Measurements from ENCODE around the gene EXOSC2.
A peak's percentile ranks its signal among the peaks of the same experiment; 100 is the strongest.

The EXOSC2 gene

GRCh38 chr9:130715270-130715669 is 21.7 kb downstream of the EXOSC2 start:
- DNase-seq = no peak
- no peak overlapping the region for H3K9ac ChIP-seq (ENCODE audit: low read length)
- H3K27me3 ChIP-seq (replicated peaks; ENCODE audit: insufficient read depth, low read length) = no peaks in the 10 kb centered on the region
- peaks cover 13% of the 10 kb centered on the region for H3K4me1 ChIP-seq (ENCODE audit: low read length)
- H3K9me2 ChIP-seq (replicated peaks; ENCODE audit: insufficient read depth, low read length) = no peaks in the 10 kb centered on the region
- no peak for TF ChIP-seq EZH2phosphoT487 (IDR thresholded peaks at IDR 0.05; ENCODE audit: low read length)
- no peak for TF ChIP-seq EZH2 (optimal IDR thresholded peaks at IDR 0.05; ENCODE audit: low read depth, low read length)
- no peak for TF ChIP-seq CTCF (IDR thresholded peaks at IDR 0.05; ENCODE audit: low read length)
- peaks cover 46% of the 10 kb centered on the region for H3K79me2 ChIP-seq (ENCODE audit: low read length)
- H4K20me1 ChIP-seq (ENCODE audit: insufficient read depth, low read length) = no peaks in the 10 kb centered on the region
- H3K4me3 ChIP-seq (ENCODE audit: low read length) = no peak overlapping the region
- peak overlapping the region; percentile 81 for H3K4me2 ChIP-seq (ENCODE audit: low read depth, low read length)
- H3K36me3 ChIP-seq (replicated peaks; ENCODE audit: insufficient read depth, low read length) = no peaks in the 10 kb centered on the region
- peaks cover 4% of the 10 kb centered on the region; the same call in 1 of the 2 replicates for H3F3A ChIP-seq (ENCODE audit: insufficient read depth, low read length)
- H3K27ac ChIP-seq (ENCODE audit: low read length) = no peak overlapping the region
- H2AFZ ChIP-seq (ENCODE audit: low read length) = no peak overlapping the region
- no peaks in the 10 kb centered on the region for H3K9me3 ChIP-seq (replicated peaks; ENCODE audit: insufficient read depth, low read length)

- H3K36me3 ChIP-seq (replicated peaks; ENCODE audit: insufficient read depth, low read length) = no peaks in the 10 kb centered on the region
- TF ChIP-seq EZH2phosphoT487 (IDR thresholded peaks at IDR 0.05; ENCODE audit: low read length) (no peak), EZH2 (optimal IDR thresholded peaks at IDR 0.05; ENCODE audit: low read depth, low read length) (no peak), CTCF (IDR thresholded peaks at IDR 0.05; ENCODE audit: low read length) (no peak)
- H3K9me3 ChIP-seq (replicated peaks; ENCODE audit: insufficient read depth, low read length) = no peaks in the 10 kb centered on the region
- H3K27ac ChIP-seq (ENCODE audit: low read length) = no peak overlapping the region
- no peaks in the 10 kb centered on the region for H3F3A ChIP-seq (ENCODE audit: insufficient read depth, low read length)
- no peak for DNase-seq
- no peak overlapping the region for H2AFZ ChIP-seq (ENCODE audit: low read length)
- peaks cover 41% of the 10 kb centered on the region for H3K79me2 ChIP-seq (ENCODE audit: low read length)
- H3K9me2 ChIP-seq (replicated peaks; ENCODE audit: insufficient read depth, low read length) = no peaks in the 10 kb centered on the region
- no peaks in the 10 kb centered on the region for H4K20me1 ChIP-seq (ENCODE audit: insufficient read depth, low read length)
- no peak overlapping the region for H3K4me3 ChIP-seq (ENCODE audit: low read length)
- peaks cover 12% of the 10 kb centered on the region for H3K4me1 ChIP-seq (ENCODE audit: low read length)
- H3K4me2 ChIP-seq (ENCODE audit: low read depth, low read length) = no peak overlapping the region
- H3K9ac ChIP-seq (ENCODE audit: low read length) = no peak overlapping the region
- no peaks in the 10 kb centered on the region for H3K27me3 ChIP-seq (replicated peaks; ENCODE audit: insufficient read depth, low read length)
These were observed 25.0 kb downstream of the EXOSC2 start for GRCh38 chr9:130718562-130718961.

GRCh38 chr9:130720762-130721161 is 27.2 kb downstream of the EXOSC2 start:
- no peaks in the 10 kb centered on the region for H4K20me1 ChIP-seq (ENCODE audit: insufficient read depth, low read length)
- no peak overlapping the region for H3K27ac ChIP-seq (ENCODE audit: low read length)
- TF ChIP-seq EZH2phosphoT487 (IDR thresholded peaks at IDR 0.05; ENCODE audit: low read length) (no peak), EZH2 (optimal IDR thresholded peaks at IDR 0.05; ENCODE audit: low read depth, low read length) (no peak), CTCF (IDR thresholded peaks at IDR 0.05; ENCODE audit: low read length) (no peak)
- H2AFZ ChIP-seq (ENCODE audit: low read length) = no peak overlapping the region
- H3K9me2 ChIP-seq (replicated peaks; ENCODE audit: insufficient read depth, low read length) = no peaks in the 10 kb centered on the region
- no peak overlapping the region for H3K4me3 ChIP-seq (ENCODE audit: low read length)
- no peak overlapping the region for H3K9ac ChIP-seq (ENCODE audit: low read length)
- H3K36me3 ChIP-seq (replicated peaks; ENCODE audit: insufficient read depth, low read length) = no peaks in the 10 kb centered on the region
- no peak for DNase-seq
- H3K27me3 ChIP-seq (replicated peaks; ENCODE audit: insufficient read depth, low read length) = no peaks in the 10 kb centered on the region
- peaks cover 19% of the 10 kb centered on the region for H3K79me2 ChIP-seq (ENCODE audit: low read length)
- H3K4me2 ChIP-seq (ENCODE audit: low read depth, low read length) = no peak overlapping the region
- no peaks in the 10 kb centered on the region for H3K9me3 ChIP-seq (replicated peaks; ENCODE audit: insufficient read depth, low read length)
- H3K4me1 ChIP-seq (ENCODE audit: low read length) = no peaks in the 10 kb centered on the region
- H3F3A ChIP-seq (ENCODE audit: insufficient read depth, low read length) = no peaks in the 10 kb centered on the region

Data from MM.1S (cell line).